ENCODE measurements around the gene ATG16L1.

ATG16L1 gene

DNA sequence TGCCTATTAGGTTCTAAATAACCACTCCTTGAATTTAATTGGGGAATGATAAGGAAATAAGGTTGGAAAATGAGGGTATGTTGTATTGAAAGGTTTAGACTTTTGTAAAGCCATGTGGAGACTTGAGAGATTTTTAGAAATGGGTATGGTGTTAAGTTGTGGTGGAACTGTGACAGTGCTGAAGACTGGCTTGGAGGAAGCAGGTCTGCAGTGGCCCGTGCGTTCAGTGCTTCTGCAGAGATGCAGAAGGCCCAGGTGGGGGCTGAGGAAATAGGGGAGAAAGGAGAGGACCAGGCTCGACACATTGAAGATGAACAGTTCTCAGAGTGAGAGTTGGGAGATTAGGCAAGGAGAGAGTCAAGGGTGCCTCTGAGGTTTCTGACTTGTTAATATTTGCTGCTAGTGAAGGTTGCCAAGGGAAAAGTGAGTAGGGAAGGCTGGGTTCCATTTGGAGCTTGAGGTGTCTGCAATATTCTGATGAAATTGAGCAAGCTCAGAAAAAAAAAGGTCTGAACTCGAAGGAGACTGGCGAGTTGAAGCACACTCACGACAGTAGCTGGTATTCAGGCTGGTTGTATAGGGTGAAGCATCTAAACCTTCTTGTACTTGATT is 30.6 kb downstream of the ATG16L1 start:
- no peak overlapping the region for H3K9ac ChIP-seq (ENCODE audit: low read depth in 1 of 2, low read length in 2 of 2)

DNA sequence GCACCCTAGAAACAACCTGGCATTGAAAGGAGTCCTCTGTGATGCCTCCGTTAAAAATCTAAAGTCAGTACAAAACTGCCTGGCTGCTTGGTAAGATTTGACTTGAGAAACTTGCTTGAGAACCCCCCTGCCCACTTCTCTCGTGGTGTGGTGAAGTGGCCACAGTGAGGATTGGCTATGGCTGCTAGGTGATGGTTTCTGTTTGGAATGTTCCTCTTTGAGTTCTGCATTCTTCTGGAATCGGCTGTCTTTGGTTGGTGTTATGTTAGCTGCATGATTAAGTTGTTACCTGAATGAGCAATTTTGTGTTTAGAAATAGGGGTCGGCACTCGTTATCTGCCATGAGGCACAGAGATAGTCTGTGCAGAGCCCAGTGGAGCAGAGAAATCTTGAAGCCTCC is 34.4 kb downstream of the ATG16L1 start:
- no peak overlapping the region for H3K9ac ChIP-seq (ENCODE audit: low read depth in 1 of 2, low read length in 2 of 2)
- H3K36me3 ChIP-seq (ENCODE audit: control insufficient read depth in 1 of 2, insufficient read depth in 2 of 2, low read length in 2 of 2), result peaks cover 45 to 74% of the 10 kb centered on the region in 2 donors
- no peak overlapping the region for H3K4me3 ChIP-seq (ENCODE audit: low read depth in 1 of 2, low read length in 2 of 2)
- no peaks in the 10 kb centered on the region for H3K27me3 ChIP-seq (ENCODE audit: control insufficient read depth in 1 of 2, insufficient read depth in 2 of 2, low read length in 2 of 2)
- no peaks in the 10 kb centered on the region for H3K9me3 ChIP-seq (ENCODE audit: control insufficient read depth in 1 of 2, low read length in 2 of 2)
- H3K27ac ChIP-seq (ENCODE audit: low read depth, low read length), result no peak overlapping the region
- peaks cover 0 to 4% of the 10 kb centered on the region in 2 donors for H3K4me1 ChIP-seq (ENCODE audit: control insufficient read depth in 1 of 2, insufficient read depth in 2 of 2, low read length in 2 of 2)

More for the DNA sequence above, 30.6 kb downstream of the ATG16L1 start:
- Histone ChIP-seq H3K4me1 (ENCODE audit: control insufficient read depth in 1 of 2, insufficient read depth in 2 of 2, low read length in 2 of 2) (peaks cover 0 to 12% of the 10 kb centered on the region in 2 donors), H3K9me3 (ENCODE audit: control insufficient read depth in 1 of 2, low read length in 2 of 2) (no peaks in the 10 kb centered on the region), H3K36me3 (ENCODE audit: control insufficient read depth in 1 of 2, insufficient read depth in 2 of 2, low read length in 2 of 2) (peaks cover 41 to 84% of the 10 kb centered on the region in 2 donors), H3K4me3 (ENCODE audit: low read depth in 1 of 2, low read length in 2 of 2) (no peak overlapping the region), H3K27me3 (ENCODE audit: control insufficient read depth in 1 of 2, insufficient read depth in 2 of 2, low read length in 2 of 2) (no peaks in the 10 kb centered on the region), H3K27ac (ENCODE audit: low read depth, low read length) (no peak overlapping the region)

DNA sequence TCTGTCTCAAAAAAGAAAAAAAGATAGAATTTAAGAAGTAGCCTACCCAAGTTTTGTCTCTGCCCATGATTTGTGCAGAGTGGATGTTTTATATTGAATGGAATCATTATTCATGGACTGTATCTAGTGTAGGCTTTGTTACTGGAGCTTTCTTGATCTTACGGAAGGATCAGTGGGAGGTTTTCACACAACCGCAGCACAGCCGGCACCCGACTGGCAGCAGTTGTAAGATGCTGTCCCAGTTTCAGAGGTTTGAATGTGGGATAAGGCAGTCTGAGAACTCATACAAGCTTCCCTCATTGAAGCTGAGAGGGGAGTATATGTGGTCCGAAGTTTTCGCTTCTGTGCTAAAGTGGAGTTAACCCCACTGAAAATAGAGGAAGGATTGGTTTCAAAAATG is 36.4 kb downstream of the ATG16L1 start:
- H3K4me1 ChIP-seq (ENCODE audit: control insufficient read depth in 1 of 2, insufficient read depth in 2 of 2, low read length in 2 of 2), result no peaks in the 10 kb centered on the region
- no peak overlapping the region for H3K27ac ChIP-seq (ENCODE audit: low read depth, low read length)
- H3K9me3 ChIP-seq (ENCODE audit: control insufficient read depth in 1 of 2, low read length in 2 of 2), result no peaks in the 10 kb centered on the region
- no peak overlapping the region for H3K9ac ChIP-seq (ENCODE audit: low read depth in 1 of 2, low read length in 2 of 2)
- peaks cover 52 to 74% of the 10 kb centered on the region in 2 donors for H3K36me3 ChIP-seq (ENCODE audit: control insufficient read depth in 1 of 2, insufficient read depth in 2 of 2, low read length in 2 of 2)
- H3K4me3 ChIP-seq (ENCODE audit: low read depth in 1 of 2, low read length in 2 of 2), result no peak overlapping the region
- no peaks in the 10 kb centered on the region for H3K27me3 ChIP-seq (ENCODE audit: control insufficient read depth in 1 of 2, insufficient read depth in 2 of 2, low read length in 2 of 2)

DNA sequence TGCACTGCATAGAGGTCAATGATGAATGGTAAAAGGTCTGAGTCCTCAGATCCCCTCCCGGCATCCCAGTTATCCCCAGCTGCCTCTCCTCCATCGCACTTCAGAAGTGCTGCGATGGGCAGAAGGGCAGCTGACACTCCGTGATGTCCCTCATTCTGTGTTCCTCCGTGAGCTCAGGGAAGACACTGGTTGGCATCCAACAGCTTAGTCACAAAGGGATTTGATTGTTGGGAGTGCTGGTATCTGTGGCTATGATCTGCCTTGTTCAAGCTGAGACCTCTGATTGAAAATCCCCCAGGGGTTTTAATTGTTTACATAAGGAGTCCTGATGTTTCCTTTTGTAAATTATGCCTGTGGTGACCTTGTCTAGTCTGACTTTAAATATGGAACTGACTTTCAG is 37.2 kb downstream of the ATG16L1 start:
- H3K4me1 ChIP-seq (ENCODE audit: control insufficient read depth in 1 of 2, insufficient read depth in 2 of 2, low read length in 2 of 2), result no peaks in the 10 kb centered on the region
- H3K27me3 ChIP-seq (ENCODE audit: control insufficient read depth in 1 of 2, insufficient read depth in 2 of 2, low read length in 2 of 2), result no peaks in the 10 kb centered on the region
- no peaks in the 10 kb centered on the region for H3K9me3 ChIP-seq (ENCODE audit: control insufficient read depth in 1 of 2, low read length in 2 of 2)
- H3K36me3 ChIP-seq (ENCODE audit: control insufficient read depth in 1 of 2, insufficient read depth in 2 of 2, low read length in 2 of 2), result peaks cover 59 to 78% of the 10 kb centered on the region in 2 donors
- H3K9ac ChIP-seq (ENCODE audit: low read depth in 1 of 2, low read length in 2 of 2), result no peak overlapping the region
- H3K27ac ChIP-seq (ENCODE audit: low read depth, low read length), result no peak overlapping the region
- no peak overlapping the region for H3K4me3 ChIP-seq (ENCODE audit: low read depth in 1 of 2, low read length in 2 of 2)

DNA sequence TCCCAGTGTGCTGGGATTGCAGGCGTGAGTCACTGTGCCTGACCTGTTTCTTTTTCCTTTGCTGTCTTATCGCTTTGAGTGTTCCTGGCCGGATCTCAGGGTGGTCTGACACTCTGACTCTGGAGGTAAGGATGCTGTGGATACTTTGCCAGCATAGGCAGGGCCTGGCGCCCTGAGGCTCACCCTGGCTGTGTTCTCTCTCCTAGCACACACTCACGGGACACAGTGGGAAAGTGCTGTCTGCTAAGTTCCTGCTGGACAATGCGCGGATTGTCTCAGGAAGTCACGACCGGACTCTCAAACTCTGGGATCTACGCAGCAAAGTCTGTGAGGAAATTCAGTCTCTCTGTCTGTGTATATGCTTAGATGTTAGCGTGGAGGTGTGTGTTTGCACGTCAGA is 38.2 kb downstream of the ATG16L1 start:
- Histone ChIP-seq H3K4me1 (ENCODE audit: control insufficient read depth in 1 of 2, insufficient read depth in 2 of 2, low read length in 2 of 2) (no peaks in the 10 kb centered on the region), H3K4me3 (ENCODE audit: low read depth in 1 of 2, low read length in 2 of 2) (no peak overlapping the region), H3K36me3 (ENCODE audit: control insufficient read depth in 1 of 2, insufficient read depth in 2 of 2, low read length in 2 of 2) (peaks cover 68 to 86% of the 10 kb centered on the region in 2 donors), H3K9ac (ENCODE audit: low read depth in 1 of 2, low read length in 2 of 2) (no peak overlapping the region), H3K27ac (ENCODE audit: low read depth, low read length) (no peak overlapping the region), H3K27me3 (ENCODE audit: control insufficient read depth in 1 of 2, insufficient read depth in 2 of 2, low read length in 2 of 2) (no peaks in the 10 kb centered on the region), H3K9me3 (ENCODE audit: control insufficient read depth in 1 of 2, low read length in 2 of 2) (no peaks in the 10 kb centered on the region)

DNA sequence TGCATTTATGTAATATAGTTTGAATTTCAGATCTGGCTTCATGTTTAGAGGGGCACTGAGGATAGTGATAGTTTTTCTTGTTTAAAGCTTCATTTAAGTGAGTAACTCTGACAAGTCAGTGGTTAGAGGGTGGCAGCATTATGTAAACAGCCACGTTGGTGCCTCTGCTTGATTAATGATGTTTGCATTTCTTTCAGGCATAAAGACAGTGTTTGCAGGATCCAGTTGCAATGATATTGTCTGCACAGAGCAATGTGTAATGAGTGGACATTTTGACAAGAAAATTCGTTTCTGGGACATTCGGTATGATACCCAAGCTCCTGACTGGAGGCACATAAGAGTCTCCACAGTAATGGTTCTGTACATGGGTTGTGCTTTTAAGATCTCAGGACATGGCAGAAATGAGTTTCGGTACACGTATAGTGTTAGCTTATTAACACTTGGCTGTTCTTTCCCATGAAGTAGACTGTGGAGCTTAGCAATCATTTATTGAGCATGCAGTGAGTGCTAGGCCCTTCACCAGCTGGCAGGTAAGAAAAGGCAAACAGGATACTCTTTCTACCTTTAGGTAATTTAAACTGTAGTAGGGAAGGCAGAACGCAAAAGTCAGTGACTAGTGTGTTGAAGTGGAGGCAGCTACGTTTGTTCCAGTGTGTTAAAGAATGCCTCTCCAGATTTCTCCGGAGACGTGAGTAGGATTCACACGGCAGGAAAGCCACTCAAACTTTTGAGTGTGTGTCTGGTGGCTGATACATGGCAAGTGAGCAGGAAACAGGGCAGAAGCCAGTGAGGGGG is 38.8 kb downstream of the ATG16L1 start:
- no peaks in the 10 kb centered on the region for H3K27me3 ChIP-seq (ENCODE audit: control insufficient read depth in 1 of 2, insufficient read depth in 2 of 2, low read length in 2 of 2)
- no peak overlapping the region for H3K9ac ChIP-seq (ENCODE audit: low read depth in 1 of 2, low read length in 2 of 2)
- H3K36me3 ChIP-seq (ENCODE audit: control insufficient read depth in 1 of 2, insufficient read depth in 2 of 2, low read length in 2 of 2), result peaks cover 62 to 86% of the 10 kb centered on the region in 2 donors
- H3K9me3 ChIP-seq (ENCODE audit: control insufficient read depth in 1 of 2, low read length in 2 of 2), result no peaks in the 10 kb centered on the region
- H3K4me1 ChIP-seq (ENCODE audit: control insufficient read depth in 1 of 2, insufficient read depth in 2 of 2, low read length in 2 of 2), result no peaks in the 10 kb centered on the region
- H3K4me3 ChIP-seq (ENCODE audit: low read depth in 1 of 2, low read length in 2 of 2), result no peak overlapping the region
- no peak overlapping the region for H3K27ac ChIP-seq (ENCODE audit: low read depth, low read length)

DNA sequence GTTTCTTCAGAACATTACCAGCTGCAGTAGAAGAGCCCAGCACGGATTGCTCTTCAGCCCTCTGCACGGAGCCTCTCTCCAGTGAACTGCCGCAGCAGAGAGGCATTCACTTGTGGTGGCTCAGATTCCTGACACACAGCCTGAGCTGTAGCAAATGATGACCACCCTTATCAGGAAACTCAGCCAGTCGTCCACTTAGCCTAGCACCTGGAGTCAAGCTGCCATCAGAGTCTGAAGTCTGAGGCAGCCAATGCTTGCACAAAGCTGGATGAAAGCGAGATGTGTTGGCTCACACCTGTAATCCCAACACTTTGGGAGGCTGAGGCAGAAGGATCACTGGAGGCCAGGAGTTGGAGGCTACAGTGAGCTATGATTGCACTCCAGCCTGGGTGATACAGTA is 44.4 kb downstream of the ATG16L1 start:
- Histone ChIP-seq H3K27ac (ENCODE audit: low read depth, low read length) (no peak overlapping the region), H3K4me1 (ENCODE audit: control insufficient read depth in 1 of 2, insufficient read depth in 2 of 2, low read length in 2 of 2) (peaks cover 7 to 9% of the 10 kb centered on the region in 2 donors), H3K9me3 (ENCODE audit: control insufficient read depth in 1 of 2, low read length in 2 of 2) (no peaks in the 10 kb centered on the region), H3K9ac (ENCODE audit: low read depth in 1 of 2, low read length in 2 of 2) (no peak overlapping the region), H3K36me3 (ENCODE audit: control insufficient read depth in 1 of 2, insufficient read depth in 2 of 2, low read length in 2 of 2) (peaks cover 36 to 56% of the 10 kb centered on the region in 2 donors), H3K4me3 (ENCODE audit: low read depth in 1 of 2, low read length in 2 of 2) (no peak overlapping the region), H3K27me3 (ENCODE audit: control insufficient read depth in 1 of 2, insufficient read depth in 2 of 2, low read length in 2 of 2) (no peaks in the 10 kb centered on the region)

DNA sequence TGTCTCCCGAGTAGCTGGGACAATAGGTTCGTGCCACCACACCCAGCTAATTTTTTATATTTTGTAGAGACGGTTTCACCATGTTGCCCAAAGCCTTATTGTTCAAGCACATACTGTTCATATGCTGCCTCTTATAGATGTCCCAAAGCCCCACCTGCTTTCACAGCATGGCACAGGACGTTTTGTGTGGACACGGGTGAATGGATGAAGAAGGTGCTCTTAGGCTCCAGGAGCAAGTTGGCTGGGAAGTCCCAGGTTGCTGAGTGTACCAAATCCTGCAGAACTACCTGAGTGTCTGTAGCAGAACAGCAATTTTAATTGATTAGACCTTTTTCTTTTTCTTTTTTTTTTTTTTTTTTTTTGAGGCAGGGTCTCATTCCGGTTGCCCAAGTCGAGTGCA is 45.6 kb downstream of the ATG16L1 start:
- peaks cover 24 to 44% of the 10 kb centered on the region in 2 donors for H3K36me3 ChIP-seq (ENCODE audit: control insufficient read depth in 1 of 2, insufficient read depth in 2 of 2, low read length in 2 of 2)
- H3K9me3 ChIP-seq (ENCODE audit: control insufficient read depth in 1 of 2, low read length in 2 of 2), result no peaks in the 10 kb centered on the region
- no peak overlapping the region for H3K4me3 ChIP-seq (ENCODE audit: low read depth in 1 of 2, low read length in 2 of 2)
- no peak overlapping the region for H3K27ac ChIP-seq (ENCODE audit: low read depth, low read length)
- no peaks in the 10 kb centered on the region for H3K27me3 ChIP-seq (ENCODE audit: control insufficient read depth in 1 of 2, insufficient read depth in 2 of 2, low read length in 2 of 2)
- peaks cover 7 to 9% of the 10 kb centered on the region in 2 donors for H3K4me1 ChIP-seq (ENCODE audit: control insufficient read depth in 1 of 2, insufficient read depth in 2 of 2, low read length in 2 of 2)
- H3K9ac ChIP-seq (ENCODE audit: low read depth in 1 of 2, low read length in 2 of 2), result no peak overlapping the region

DNA sequence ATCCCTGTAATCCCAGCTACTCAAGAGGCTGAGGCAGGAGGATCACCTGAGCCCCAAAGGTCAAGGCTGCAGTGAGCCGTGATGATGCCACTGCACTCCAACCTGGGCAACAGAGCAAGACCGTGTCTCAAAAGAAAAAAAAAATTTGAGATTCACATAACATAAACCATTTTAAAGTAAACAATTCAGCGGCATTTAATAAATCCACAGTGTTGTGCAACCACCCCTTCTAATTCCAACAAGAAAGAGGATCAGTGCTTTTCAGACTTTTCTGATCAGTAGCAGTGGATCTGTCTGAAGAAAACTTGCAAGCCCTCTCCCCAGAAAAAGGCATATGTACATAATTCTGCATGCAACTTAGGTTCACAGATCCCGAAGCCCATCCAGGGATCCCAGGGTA is 48.9 kb downstream of the ATG16L1 start:
- Histone ChIP-seq H3K9ac (ENCODE audit: low read depth in 1 of 2, low read length in 2 of 2) (no peak overlapping the region), H3K27me3 (ENCODE audit: control insufficient read depth in 1 of 2, insufficient read depth in 2 of 2, low read length in 2 of 2) (no peaks in the 10 kb centered on the region), H3K4me1 (ENCODE audit: control insufficient read depth in 1 of 2, insufficient read depth in 2 of 2, low read length in 2 of 2) (peaks cover 7 to 9% of the 10 kb centered on the region in 2 donors), H3K36me3 (ENCODE audit: control insufficient read depth in 1 of 2, insufficient read depth in 2 of 2, low read length in 2 of 2) (peaks cover 0 to 11% of the 10 kb centered on the region in 2 donors), H3K4me3 (ENCODE audit: low read depth in 1 of 2, low read length in 2 of 2) (no peak overlapping the region), H3K9me3 (ENCODE audit: control insufficient read depth in 1 of 2, low read length in 2 of 2) (no peaks in the 10 kb centered on the region), H3K27ac (ENCODE audit: low read depth, low read length) (no peak overlapping the region)

DNA sequence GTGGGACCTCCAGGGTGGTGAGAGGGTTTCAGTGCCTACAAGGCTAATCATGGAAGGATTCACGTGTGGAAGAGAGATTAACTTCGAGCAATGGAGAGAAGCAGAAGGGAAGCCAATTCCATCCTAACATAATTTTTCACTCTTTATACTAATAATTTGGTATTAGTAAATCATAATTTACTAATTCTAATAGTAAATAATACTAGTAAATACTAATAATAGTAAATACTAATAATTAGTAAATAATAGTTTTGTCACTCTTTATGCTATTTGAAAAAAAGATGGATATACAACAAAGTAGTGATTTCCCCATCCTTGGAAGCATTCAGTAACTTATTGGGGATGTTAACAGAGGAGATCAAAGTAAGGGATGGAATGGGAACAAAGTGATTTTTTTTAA is 49.8 kb downstream of the ATG16L1 start:
- Histone ChIP-seq H3K27me3 (ENCODE audit: control insufficient read depth in 1 of 2, insufficient read depth in 2 of 2, low read length in 2 of 2) (no peaks in the 10 kb centered on the region), H3K9me3 (ENCODE audit: control insufficient read depth in 1 of 2, low read length in 2 of 2) (no peaks in the 10 kb centered on the region), H3K27ac (ENCODE audit: low read depth, low read length) (no peak overlapping the region), H3K9ac (ENCODE audit: low read depth in 1 of 2, low read length in 2 of 2) (no peak overlapping the region), H3K4me1 (ENCODE audit: control insufficient read depth in 1 of 2, insufficient read depth in 2 of 2, low read length in 2 of 2) (peaks cover 7 to 9% of the 10 kb centered on the region in 2 donors), H3K4me3 (ENCODE audit: low read depth in 1 of 2, low read length in 2 of 2) (no peak overlapping the region), H3K36me3 (ENCODE audit: control insufficient read depth in 1 of 2, insufficient read depth in 2 of 2, low read length in 2 of 2) (peaks cover 0 to 3% of the 10 kb centered on the region in 2 donors)

Data from duodenal mucosa (tissue), 2 donors.